CD4-positive, alpha-beta T cell treated with Interleukin-6 at 100 ng/mL for 8 hours (primary cell): ENCODE results near the gene C2.

Source experiments
- DNase-seq: peaks from one replicate; pipeline ENCODE4 v3.0.0-alpha.2; 2020; ENCODE audit warnings: mixed read lengths, low spot score

C2 gene

GRCh38 chr6:31927242-31927862, at the start of gene C2:
TSS of gene C2 (plus strand) at chr6:31927717. CDS start at chr6:31927753, 36 bp downstream.
- no peak for DNase-seq

- no peak for DNase-seq
Observed at GRCh38 chr6:31878222-31878621, 49.3 kb upstream of the C2 start.

- no peak for DNase-seq
Observed at GRCh38 chr6:31878726-31879125, 48.8 kb upstream of the C2 start, which contains the start of gene SLC44A4. TSS of gene SLC44A4 (minus strand) at chr6:31878997. CDS start at chr6:31878980, 17 bp downstream.

- DNase-seq: no peak
Observed at GRCh38 chr6:31879143-31879542, 48.4 kb upstream of the C2 start.

- no peak for DNase-seq
Observed at GRCh38 chr6:31879901-31880300, 47.6 kb upstream of the C2 start.

- no peak for DNase-seq
Observed at GRCh38 chr6:31880616-31881015, 46.9 kb upstream of the C2 start.

GRCh38 chr6:31881136-31881859, 46.2 kb upstream of the C2 start:
- DNase-seq: no peak

GRCh38 chr6:31882344-31882743, 45.2 kb upstream of the C2 start:
- DNase-seq: no peak

- no peak for DNase-seq
Observed at GRCh38 chr6:31883676-31884075, 43.8 kb upstream of the C2 start.

GRCh38 chr6:31884528-31885035, 42.9 kb upstream of the C2 start:
- DNase-seq: no peak

GRCh38 chr6:31886541-31886991, 41.0 kb upstream of the C2 start:
- DNase-seq: no peak

GRCh38 chr6:31887173-31888007, 40.1 kb upstream of the C2 start:
- no peak for DNase-seq

- peak; percentile 34 for DNase-seq
Observed at GRCh38 chr6:31888276-31889258, 39.0 kb upstream of the C2 start.

- no peak for DNase-seq
Observed at GRCh38 chr6:31889331-31889972, 38.1 kb upstream of the C2 start.

GRCh38 chr6:31892821-31893220, 34.7 kb upstream of the C2 start:
- no peak for DNase-seq

- DNase-seq: no peak
Observed at GRCh38 chr6:31896493-31896855, 31.0 kb upstream of the C2 start.

- DNase-seq: no peak
Observed at GRCh38 chr6:31896856-31897611, 30.5 kb upstream of the C2 start.

- peak; percentile 82 for DNase-seq
Observed at GRCh38 chr6:31897612-31898382, 29.7 kb upstream of the C2 start, which contains the start of gene EHMT2. TSS of gene EHMT2 (minus strand) at chr6:31897698. CDS start at chr6:31897677, 21 bp downstream.

GRCh38 chr6:31898383-31899011, 29.0 kb upstream of the C2 start:
- DNase-seq: peak; percentile 55
